Measurements from ENCODE around the gene GRSF1. TPM values are rescaled to one million over a fixed set of nuclear protein-coding genes. Genes with fewer than 3 reads are reported as not detected.

GRSF1 gene
- total RNA-seq, 1 experiment from 2014 or later = 76.1 TPM

DNA sequence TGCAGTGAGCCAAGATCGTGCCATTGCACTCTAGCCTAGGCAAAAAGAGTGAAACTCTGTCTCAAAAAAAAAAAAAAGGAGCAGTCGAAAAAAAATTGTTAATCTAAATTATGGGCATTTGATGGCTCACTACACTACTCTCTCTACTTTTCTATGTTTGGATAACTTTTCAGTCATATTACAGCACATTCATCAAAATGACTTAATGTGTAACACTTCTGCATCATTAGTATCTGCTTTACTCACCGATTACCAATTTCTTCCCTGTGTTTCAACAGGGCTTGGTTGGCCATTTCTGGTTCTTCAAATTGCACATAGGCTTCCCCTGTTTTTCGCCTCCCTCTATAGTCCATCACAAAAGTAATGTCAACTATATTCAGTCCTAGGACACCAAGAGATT lies 8.4 kb downstream of the GRSF1 start:
- no peak overlapping the region for H3K27ac Mint-ChIP-seq (ENCODE audit: unreplicated experiment)
- intact Hi-C loops (cut with micrococcal nuclease; ENCODE audit: unreplicated experiment) = no loop called here

DNA sequence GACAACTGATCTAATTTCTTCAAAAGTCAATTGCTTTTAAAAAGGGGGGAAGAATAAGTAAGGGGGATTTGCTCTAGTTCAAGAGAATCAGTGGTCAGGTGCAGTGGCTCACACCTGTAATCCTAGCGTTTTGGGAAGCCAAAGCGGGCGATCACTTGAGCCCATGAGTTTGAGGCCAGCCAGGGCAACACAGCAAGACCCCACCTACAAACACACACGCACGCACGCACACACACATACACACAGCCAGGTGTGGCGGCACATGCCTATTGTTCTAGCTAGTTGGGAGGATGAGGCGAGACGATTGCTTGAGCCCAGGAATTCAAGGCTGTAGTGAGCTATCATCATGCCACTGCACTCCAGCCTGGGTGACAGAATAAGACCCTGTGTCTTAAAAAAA lies 9.6 kb downstream of the GRSF1 start:
- no peaks in the 10 kb centered on the region for H3K9me3 ChIP-seq
- peaks cover 76% of the 10 kb centered on the region for H3K36me3 Mint-ChIP-seq (ENCODE audit: insufficient read depth, unreplicated experiment)
- H3K4me1 Mint-ChIP-seq (ENCODE audit: low read depth, unreplicated experiment) = no peaks in the 10 kb centered on the region
- no peaks in the 10 kb centered on the region for H3K27me3 Mint-ChIP-seq (ENCODE audit: insufficient read depth, unreplicated experiment)
- ChIA-PET POLR2A (no interaction called here), CTCF (no interaction called here)
- H3K4me3 Mint-ChIP-seq (ENCODE audit: unreplicated experiment) = no peak overlapping the region
- H3K4me1 ChIP-seq = no peaks in the 10 kb centered on the region
- no peak for DNase-seq
- no peaks in the 10 kb centered on the region for H3K27me3 ChIP-seq (replicated peaks; ENCODE audit: control insufficient read depth, insufficient read depth, low read length)
- no TSS peak for BruUV-seq (replicated peaks)
- peaks cover 2% of the 10 kb centered on the region; the same call in 1 of the 2 replicates for H3K36me3 ChIP-seq (ENCODE audit: control insufficient read depth, insufficient read depth, low read length)
- TF ChIP-seq, protein P1, sequence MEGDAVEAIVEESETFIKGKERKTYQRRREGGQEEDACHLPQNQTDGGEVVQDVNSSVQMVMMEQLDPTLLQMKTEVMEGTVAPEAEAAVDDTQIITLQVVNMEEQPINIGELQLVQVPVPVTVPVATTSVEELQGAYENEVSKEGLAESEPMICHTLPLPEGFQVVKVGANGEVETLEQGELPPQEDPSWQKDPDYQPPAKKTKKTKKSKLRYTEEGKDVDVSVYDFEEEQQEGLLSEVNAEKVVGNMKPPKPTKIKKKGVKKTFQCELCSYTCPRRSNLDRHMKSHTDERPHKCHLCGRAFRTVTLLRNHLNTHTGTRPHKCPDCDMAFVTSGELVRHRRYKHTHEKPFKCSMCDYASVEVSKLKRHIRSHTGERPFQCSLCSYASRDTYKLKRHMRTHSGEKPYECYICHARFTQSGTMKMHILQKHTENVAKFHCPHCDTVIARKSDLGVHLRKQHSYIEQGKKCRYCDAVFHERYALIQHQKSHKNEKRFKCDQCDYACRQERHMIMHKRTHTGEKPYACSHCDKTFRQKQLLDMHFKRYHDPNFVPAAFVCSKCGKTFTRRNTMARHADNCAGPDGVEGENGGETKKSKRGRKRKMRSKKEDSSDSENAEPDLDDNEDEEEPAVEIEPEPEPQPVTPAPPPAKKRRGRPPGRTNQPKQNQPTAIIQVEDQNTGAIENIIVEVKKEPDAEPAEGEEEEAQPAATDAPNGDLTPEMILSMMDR (IDR thresholded peaks at IDR 0.05; ENCODE audit: insufficient read depth in 1 of 2, low read depth in 1 of 2, low read length in 1 of 2, severe bottlenecking in 1 of 2, unreplicated experiment in 1 of 2) = no peak
- no peaks in the 10 kb centered on the region for H3K9me3 Mint-ChIP-seq (ENCODE audit: unreplicated experiment)
- H3K4me3 ChIP-seq (ENCODE audit: low read depth, low read length) = no peak overlapping the region
- intact Hi-C loops (cut with micrococcal nuclease; ENCODE audit: unreplicated experiment) = no loop called here
- H3K27ac Mint-ChIP-seq (ENCODE audit: unreplicated experiment) = no peak overlapping the region

More for the DNA sequence above, 8.4 kb downstream of the GRSF1 start:
- DNase-seq = no peak
- no peak overlapping the region for H3K4me3 Mint-ChIP-seq (ENCODE audit: unreplicated experiment)
- peaks cover 2% of the 10 kb centered on the region; the same call in 1 of the 2 replicates for H3K36me3 ChIP-seq (ENCODE audit: control insufficient read depth, insufficient read depth, low read length)
- no peaks in the 10 kb centered on the region for H3K4me1 ChIP-seq
- H3K4me3 ChIP-seq (ENCODE audit: low read depth, low read length) = no peak overlapping the region
- H3K36me3 Mint-ChIP-seq (ENCODE audit: insufficient read depth, unreplicated experiment) = peaks cover 66% of the 10 kb centered on the region
- POLR2A ChIA-PET = no interaction called here
- no peaks in the 10 kb centered on the region for H3K9me3 Mint-ChIP-seq (ENCODE audit: unreplicated experiment)
- H3K27me3 ChIP-seq (replicated peaks; ENCODE audit: control insufficient read depth, insufficient read depth, low read length) = no peaks in the 10 kb centered on the region
- CTCF ChIA-PET = no interaction called here
- no TSS peak for BruUV-seq (replicated peaks)
- TF ChIP-seq, protein P1 (IDR thresholded peaks at IDR 0.05; ENCODE audit: insufficient read depth in 1 of 2, low read depth in 1 of 2, low read length in 1 of 2, severe bottlenecking in 1 of 2, unreplicated experiment in 1 of 2) = no peak
- H3K27me3 Mint-ChIP-seq (ENCODE audit: insufficient read depth, unreplicated experiment) = no peaks in the 10 kb centered on the region
- peaks cover under 1% of the 10 kb centered on the region for H3K4me1 Mint-ChIP-seq (ENCODE audit: low read depth, unreplicated experiment)
- no peaks in the 10 kb centered on the region for H3K9me3 ChIP-seq

DNA sequence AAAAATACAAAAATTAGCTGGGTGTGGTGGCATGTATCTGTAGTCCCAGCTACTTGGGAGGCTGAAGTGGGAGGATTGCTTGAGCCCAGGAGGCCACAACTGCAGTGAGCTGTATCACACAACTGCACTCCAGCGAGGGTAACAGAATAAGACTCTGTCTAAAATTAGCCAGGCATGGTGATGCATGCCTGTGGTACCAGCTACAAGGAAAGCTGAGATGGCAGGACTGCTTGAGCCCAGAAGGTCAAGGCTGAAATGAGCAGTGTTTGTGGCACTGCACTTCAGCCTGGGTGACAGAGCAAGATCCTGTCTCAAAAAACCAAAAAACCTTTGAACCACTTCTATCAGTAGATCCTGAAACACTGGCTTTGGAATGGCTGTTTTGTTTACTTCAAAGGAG lies 10.2 kb downstream of the GRSF1 start:
- Mint-ChIP-seq H3K4me1 (ENCODE audit: low read depth, unreplicated experiment) (no peaks in the 10 kb centered on the region), H3K36me3 (ENCODE audit: insufficient read depth, unreplicated experiment) (peaks cover 76% of the 10 kb centered on the region)
- H3K36me3 ChIP-seq (ENCODE audit: control insufficient read depth, insufficient read depth, low read length) = peaks cover 2% of the 10 kb centered on the region; the same call in 1 of the 2 replicates

More for the DNA sequence above, 10.2 kb downstream of the GRSF1 start:
- Mint-ChIP-seq H3K9me3 (ENCODE audit: unreplicated experiment) (no peaks in the 10 kb centered on the region), H3K27me3 (ENCODE audit: insufficient read depth, unreplicated experiment) (no peaks in the 10 kb centered on the region), H3K27ac (ENCODE audit: unreplicated experiment) (no peak overlapping the region), H3K4me3 (ENCODE audit: unreplicated experiment) (no peak overlapping the region)
- no peak overlapping the region for H3K4me3 ChIP-seq (ENCODE audit: low read depth, low read length)
- no TSS peak for BruUV-seq (replicated peaks)
- POLR2A ChIA-PET = no interaction called here
- no peaks in the 10 kb centered on the region for H3K9me3 ChIP-seq
- TF ChIP-seq, protein P1 (IDR thresholded peaks at IDR 0.05; ENCODE audit: insufficient read depth in 1 of 2, low read depth in 1 of 2, low read length in 1 of 2, severe bottlenecking in 1 of 2, unreplicated experiment in 1 of 2) = no peak
- H3K4me1 ChIP-seq = no peaks in the 10 kb centered on the region
- no peak for DNase-seq
- CTCF ChIA-PET = no interaction called here
- H3K27me3 ChIP-seq (replicated peaks; ENCODE audit: control insufficient read depth, insufficient read depth, low read length) = no peaks in the 10 kb centered on the region
- intact Hi-C loops (cut with micrococcal nuclease; ENCODE audit: unreplicated experiment) = no loop called here
